Right lobe of liver (tissue), 6 donors: Measurements from ENCODE around the gene CDHR3. TPM values are rescaled to one million over a fixed set of nuclear protein-coding genes. Genes with fewer than 3 reads are reported as not detected.
"Not testable (repeated sequence)": the region's sequence is repeated elsewhere in the genome, so short reads cannot be mapped to it uniquely, and the experiment has no call there.

ENCODE experiments used
- ATAC-seq, 4 donors: fragments of 200-7000 bp; cut with Tn5 transposase; one replicate each; pipeline ENCODE4 v1.9.1; 2020; ENCODE audit warnings: mild to moderate bottlenecking in 4 of 4, moderate library complexity in 4 of 4
- DNase-seq, 3 donors: peaks; one replicate each; pipeline ENCODE4 v3.0.0-alpha.2; 2020
- H3K27ac ChIP-seq, 3 donors: fragments of 200-600 bp; one replicate each; pipeline ENCODE4 v1.8.0; 2022
- H3K27me3 ChIP-seq, 2 donors: fragments of 200-600 bp; one replicate each; pipeline ENCODE4 v1.8.0; 2022
- H3K36me3 ChIP-seq, 4 donors: fragments of 200-600 bp; sonication (generic) in 1 of 4; one replicate each; pipeline versions ENCODE4 v1.5.1 to v1.8.0; 2017 to 2022; ENCODE audit warnings: control low read depth in 1 of 4
- H3K4me1 ChIP-seq, 4 donors: fragments of 200-600 bp; sonication (generic) in 1 of 4; one replicate each; pipeline versions ENCODE4 v1.5.1 to v1.8.0; 2017 to 2022; ENCODE audit warnings: control low read depth in 1 of 4
- H3K4me3 ChIP-seq, 3 donors: fragments of 200-600 bp; one replicate each; pipeline ENCODE4 v1.8.0; 2022
- H3K9me3 ChIP-seq, 4 donors: fragments of 200-600 bp; sonication (generic) in 1 of 4; one replicate each; pipeline versions ENCODE4 v1.5.1 to v1.8.0; 2017 to 2022; ENCODE audit warnings: control low read depth in 1 of 4
- CTCF ChIP-seq, 4 donors: fragments of 200-600 bp in 3 of 4; fragments of 450-650 bp in 1 of 4; IDR thresholded peaks; one replicate each; pipeline versions ENCODE4 v1.5.1 to v1.8.0; 2016 to 2022; ENCODE audit warnings: antibody characterized with exemption in 4 of 4, mild to moderate bottlenecking in 2 of 4
- POLR2A ChIP-seq: fragments of 450-650 bp; IDR thresholded peaks from one replicate; pipeline ENCODE4 v1.6.1; 2017; ENCODE audit warnings: antibody characterized with exemption, mild to moderate bottlenecking
- WGBS: methylation state at CpG from one replicate; pipeline ENCODE4 v1.1.6; 2018; ENCODE audit warnings: low coverage, low lambda C conversion rate; ENCODE audit not compliant: insufficient coverage; ENCODE audit errors: missing lambda C conversion rate; 5-methylcytosine and 5-hydroxymethylcytosine counted together
- intact Hi-C, 2 donors: fragments of 100-400 bp; cut with DNase I; formaldehyde crosslinking; loops; one replicate each; pipeline versions ENCODE4 v1.11.2 to v1.14.1; 2022
- total RNA-seq, 6 experiments: library from RNA; depleted of rRNA in 2 of 6; stranded (reverse); fragments of >200 nt in 2 of 6; fragmentation: NEBNext Ultra II Directional in 3 of 6; extraction: Animal tissue kit (Norgen Biotek cat#: 25700) in 3 of 6; gene quantifications; one replicate each; pipeline versions ENCODE4 v1.1.0 to v1.2.4, GENCODE V29; 2016 to 2023
- donor health status: DM: no; HTN: yes; CAD: no.
- donor health status: DM: no; HTN: no; CAD: no.
- donor health status: DM: no; HTN: no; CAD: no.
- donor health status: DM: no; HTN: yes; CAD: no.
- donor health status: DM: no; HTN: yes; CAD: no.

Gene CDHR3
- total RNA-seq, 6 experiments from 2014 or later: 3.6 to 8.6 (median 4.5) TPM

- Histone ChIP-seq H3K9me3 (peaks cover 0 to 3% (median 0%) of the 10 kb centered on the region in 4 donors), H3K27ac (no peak overlapping the region), H3K27me3 (no peaks in the 10 kb centered on the region), H3K4me3 (no peak overlapping the region), H3K36me3 (no peaks in the 10 kb centered on the region), H3K4me1 (no peaks in the 10 kb centered on the region)
- TF ChIP-seq POLR2A (no peak), CTCF (IDR thresholded peaks at IDR 0.05) (no peak)
- WGBS: 80% methylated on average over 8 of the region's 15 CpGs
- ATAC-seq: no peak
- intact Hi-C loops: no loop called here
- DNase-seq: no peak
Measured at GRCh38 chr7:105952917-105953595, 10.0 kb upstream of the CDHR3 start.

GRCh38 chr7:105954711-105955110, 8.4 kb upstream of the CDHR3 start:
- intact Hi-C loops: no loop called here
- no peak overlapping the region for H3K4me3 ChIP-seq
- 93% methylated on average over 3 of the region's 3 CpGs for whole genome bisulfite sequencing

GRCh38 chr7:105955651-105956466, 7.2 kb upstream of the CDHR3 start:
- ATAC-seq, H3K27ac ChIP-seq, H3K36me3 ChIP-seq, intact Hi-C loops, H3K4me3 ChIP-seq, DNase-seq, H3K4me1 ChIP-seq, H3K9me3 ChIP-seq, H3K27me3 ChIP-seq: not testable (repeated sequence)
- 0% methylated on average over 2 of the region's 52 CpGs for WGBS

More at GRCh38 chr7:105954711-105955110, 8.4 kb upstream of the CDHR3 start:
- TF ChIP-seq CTCF (IDR thresholded peaks at IDR 0.05) (no peak), POLR2A (no peak)
- ATAC-seq (no peak), DNase-seq (no peak)
- no peaks in the 10 kb centered on the region for H3K36me3 ChIP-seq
- no peak overlapping the region for H3K27ac ChIP-seq
- no peaks in the 10 kb centered on the region for H3K27me3 ChIP-seq
- H3K4me1 ChIP-seq: no peaks in the 10 kb centered on the region
- H3K9me3 ChIP-seq: peaks cover 0 to 3% (median 0%) of the 10 kb centered on the region in 4 donors

- intact Hi-C loops: no loop called here
- Histone ChIP-seq H3K27ac (no peak overlapping the region), H3K9me3 (no peaks in the 10 kb centered on the region), H3K36me3 (no peaks in the 10 kb centered on the region), H3K4me1 (no peaks in the 10 kb centered on the region), H3K27me3 (no peaks in the 10 kb centered on the region), H3K4me3 (no peak overlapping the region)
- 71% methylated on average over 1 of the region's 3 CpGs for WGBS
- ATAC-seq (no peak), DNase-seq (no peak)
- TF ChIP-seq CTCF (IDR thresholded peaks at IDR 0.05): no peak
- TF ChIP-seq POLR2A: no peak
Measured at GRCh38 chr7:105958012-105958411, 5.1 kb upstream of the CDHR3 start.

- no peak for ATAC-seq
- no peak for DNase-seq
- H3K27ac ChIP-seq: no peak overlapping the region
- intact Hi-C loops: no loop called here
- H3K9me3 ChIP-seq: no peaks in the 10 kb centered on the region
- WGBS: 86% methylated on average over 5 of the region's 7 CpGs
- no peaks in the 10 kb centered on the region for H3K4me1 ChIP-seq
- H3K36me3 ChIP-seq: no peaks in the 10 kb centered on the region
- no peak overlapping the region for H3K4me3 ChIP-seq
- no peak for TF ChIP-seq CTCF (IDR thresholded peaks at IDR 0.05)
- TF ChIP-seq POLR2A: no peak
- no peaks in the 10 kb centered on the region for H3K27me3 ChIP-seq
Measured at GRCh38 chr7:105962353-105962752, 711 bp upstream of the CDHR3 start.
